HG03066 (cell line): ENCODE results near the gene VPS33A.
"Not testable (repeated sequence)": the region's sequence is repeated elsewhere in the genome, so short reads cannot be mapped to it uniquely, and the experiment has no call there.

Source experiments
- ATAC-seq: cut with Tn5 transposase; IDR thresholded peaks from one replicate; pipeline ENCODE4 v1.9.1; 2021; ENCODE audit warnings: low read depth; ENCODE audit not compliant: unreplicated experiment

VPS33A gene

GRCh38 chr12:122206111-122206881 lies 60.0 kb downstream of the VPS33A start:
- ATAC-seq = no peak

- ATAC-seq = no peak
Measured at GRCh38 chr12:122205053-122205925, 61.0 kb downstream of the VPS33A start.

- ATAC-seq = no peak
Measured at GRCh38 chr12:122204167-122205052, 61.9 kb downstream of the VPS33A start.

- ATAC-seq = no peak
Measured at GRCh38 chr12:122203301-122204166, 62.8 kb downstream of the VPS33A start, which contains the start of gene B3GNT4. TSS of gene B3GNT4 (plus strand) at chr12:122203709. CDS start at chr12:122204619, 910 bp downstream.

- not testable (repeated sequence) for ATAC-seq
Measured at GRCh38 chr12:122202811-122203210, 63.5 kb downstream of the VPS33A start.

- ATAC-seq = no peak
Measured at GRCh38 chr12:122202017-122202416, 64.3 kb downstream of the VPS33A start.

GRCh38 chr12:122201381-122201780 lies 64.9 kb downstream of the VPS33A start:
- no peak for ATAC-seq

- no peak for ATAC-seq
Measured at GRCh38 chr12:122200541-122201175, 65.6 kb downstream of the VPS33A start.

GRCh38 chr12:122199484-122200355 lies 66.6 kb downstream of the VPS33A start:
- no peak for ATAC-seq

- ATAC-seq = no peak
Measured at GRCh38 chr12:122197612-122197966, 68.7 kb downstream of the VPS33A start.

GRCh38 chr12:122195405-122195804 lies 70.9 kb downstream of the VPS33A start:
- no peak for ATAC-seq

GRCh38 chr12:122194804-122195203 lies 71.5 kb downstream of the VPS33A start:
- no peak for ATAC-seq

- ATAC-seq = no peak
Measured at GRCh38 chr12:122192441-122192840, 73.9 kb downstream of the VPS33A start.

GRCh38 chr12:122190842-122191668 lies 75.2 kb downstream of the VPS33A start:
- ATAC-seq = no peak

- ATAC-seq = no peak
Measured at GRCh38 chr12:122189626-122190475, 76.4 kb downstream of the VPS33A start.

GRCh38 chr12:122187466-122187865 lies 78.8 kb downstream of the VPS33A start:
- no peak for ATAC-seq
